Measurements from ENCODE around the gene GFPT1.

Gene GFPT1

DNA sequence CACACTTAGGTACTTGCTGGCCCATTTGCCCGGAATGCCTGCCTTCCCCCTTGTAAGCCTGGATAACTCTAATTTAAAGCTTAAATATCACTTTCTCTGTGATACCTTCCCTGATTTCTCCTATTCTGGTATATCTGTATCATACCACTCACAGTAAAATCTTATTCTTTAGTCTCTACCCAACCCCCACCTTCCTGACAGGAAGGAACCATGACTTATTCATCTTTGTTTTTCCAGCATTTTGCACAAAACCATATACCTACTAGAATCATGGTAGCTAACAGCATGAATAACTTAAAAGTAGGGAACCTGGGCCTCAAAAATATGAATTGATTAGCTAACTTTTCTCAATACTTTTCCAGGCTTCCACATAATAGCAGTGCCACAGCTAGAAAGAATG, 111.5 kb downstream of the GFPT1 start:
- H3K4me3 Mint-ChIP-seq, result no peak overlapping the region
- no peaks in the 10 kb centered on the region for H3K9me3 Mint-ChIP-seq
- ATAC-seq, result no peak

GRCh38 chr2:69272803-69273471, 114.1 kb downstream of the GFPT1 start:
- H3K4me3 Mint-ChIP-seq, result no peak overlapping the region
- no peak for DNase-seq
- no peaks in the 10 kb centered on the region for H3K4me1 Mint-ChIP-seq
- no peaks in the 10 kb centered on the region for H3K9me3 Mint-ChIP-seq
- no peak overlapping the region for H3K27ac Mint-ChIP-seq
- H3K27me3 Mint-ChIP-seq, result peaks cover 24% of the 10 kb centered on the region
- H3K36me3 Mint-ChIP-seq (ENCODE audit: low read depth), result no peaks in the 10 kb centered on the region
- ATAC-seq, result no peak

More for the DNA sequence above, 111.5 kb downstream of the GFPT1 start:
- Mint-ChIP-seq H3K27me3 (peaks cover 16% of the 10 kb centered on the region), H3K36me3 (ENCODE audit: low read depth) (no peaks in the 10 kb centered on the region), H3K27ac (no peak overlapping the region), H3K4me1 (no peaks in the 10 kb centered on the region)
- no peak for DNase-seq

DNA sequence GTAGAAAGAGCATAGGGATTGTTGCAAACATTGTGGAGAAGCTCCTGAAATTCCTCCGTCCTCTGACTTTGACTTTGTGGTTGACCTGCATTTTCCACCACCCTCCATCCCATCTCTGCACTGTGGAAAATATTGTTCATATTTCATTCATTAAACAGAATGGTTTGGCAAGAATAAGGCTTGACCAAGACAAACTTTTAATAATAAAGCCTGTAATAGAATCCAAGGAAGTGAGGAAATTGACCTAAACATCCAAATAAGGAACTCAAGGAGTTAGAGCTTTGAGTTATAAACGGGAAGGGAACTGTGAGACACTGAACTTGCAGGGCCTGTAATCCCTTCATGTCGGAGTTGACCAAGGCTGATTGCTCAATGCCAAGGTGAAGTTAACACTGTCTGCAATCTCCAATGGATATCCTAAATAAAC, 115.2 kb downstream of the GFPT1 start:
- H3K27ac Mint-ChIP-seq, result no peak overlapping the region
- no peaks in the 10 kb centered on the region for H3K4me1 Mint-ChIP-seq
- H3K27me3 Mint-ChIP-seq, result peaks cover 19% of the 10 kb centered on the region

More for the DNA sequence above, 115.2 kb downstream of the GFPT1 start:
- DNase-seq (no peak), ATAC-seq (no peak)
- Mint-ChIP-seq H3K4me3 (no peak overlapping the region), H3K9me3 (no peaks in the 10 kb centered on the region), H3K36me3 (ENCODE audit: low read depth) (no peaks in the 10 kb centered on the region)

Data from activated naive CD8-positive, alpha-beta T cell treated with anti-CD3 and anti-CD28 coated beads, Interleukin-2, amount 50 U/mL, for 24 hours (primary cell).